ENCODE data around the gene ITPK1.
A peak's percentile ranks its signal among the peaks of the same experiment; 100 is the strongest.

ITPK1 gene

DNA sequence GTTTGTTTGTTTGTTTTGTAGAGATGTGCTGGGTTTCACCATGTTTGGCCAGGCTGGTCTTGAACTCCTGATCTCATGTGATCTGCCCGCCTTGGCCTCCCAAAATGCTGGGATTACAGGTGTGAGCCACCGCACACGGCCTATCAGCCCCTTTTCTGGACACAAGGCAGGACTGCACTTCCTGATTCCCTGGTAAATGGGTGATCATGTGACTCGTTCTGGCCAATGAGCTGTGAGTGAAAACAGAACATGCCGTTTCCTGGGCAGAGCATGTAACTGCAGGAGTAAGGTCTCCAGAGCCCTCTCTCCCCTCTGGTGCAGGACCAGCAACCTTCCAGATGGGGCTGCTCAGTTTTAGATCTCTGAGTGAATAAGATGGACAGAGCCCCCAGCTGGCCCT is 92.7 kb downstream of the ITPK1 start:
- DNase-seq = peak; percentile 74

DNA sequence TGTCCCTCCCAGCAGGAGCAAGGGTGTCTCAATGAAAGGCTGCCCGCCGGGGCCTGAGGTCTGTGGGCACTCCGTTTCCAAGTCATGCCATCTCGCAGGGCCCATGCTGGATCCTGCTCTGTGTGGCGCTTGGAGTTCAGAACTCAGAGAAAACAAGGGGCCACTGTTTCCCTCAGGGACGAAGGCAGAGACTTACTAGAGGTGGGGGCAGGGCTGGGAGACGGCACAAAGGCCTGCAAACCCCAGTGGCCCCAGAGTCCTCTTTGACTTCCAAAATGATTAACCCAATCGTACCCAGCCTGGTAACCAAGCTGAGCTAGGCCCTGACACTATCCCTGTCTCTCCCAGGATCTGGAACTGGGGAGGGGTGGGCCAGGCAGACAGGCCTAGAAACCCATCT is 95.8 kb downstream of the ITPK1 start:
- no peak for DNase-seq

DNA sequence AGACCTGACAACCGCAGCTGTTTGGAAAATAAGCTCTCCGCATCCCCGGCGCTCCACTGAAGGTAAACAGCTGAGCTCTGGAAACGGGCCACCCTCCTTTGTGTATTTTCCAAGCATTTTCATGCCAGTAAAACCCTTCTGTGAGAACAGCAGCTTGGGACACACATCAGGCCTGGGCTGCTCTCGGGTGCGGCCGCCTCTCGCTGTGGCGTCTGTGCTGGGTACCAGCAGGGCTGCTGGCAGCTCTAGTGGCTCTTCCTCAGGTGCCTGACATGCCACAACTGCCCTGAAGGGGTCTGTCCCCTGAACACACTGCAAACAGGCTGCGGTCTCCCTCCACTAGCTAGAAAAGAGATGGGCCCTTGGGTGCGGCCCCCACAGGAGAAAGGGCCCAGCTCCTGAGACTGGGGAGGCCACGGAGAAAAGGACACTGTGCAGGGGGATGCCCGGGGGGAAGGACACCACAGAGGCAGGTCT is 96.3 kb downstream of the ITPK1 start:
- DNase-seq = no peak

DNA sequence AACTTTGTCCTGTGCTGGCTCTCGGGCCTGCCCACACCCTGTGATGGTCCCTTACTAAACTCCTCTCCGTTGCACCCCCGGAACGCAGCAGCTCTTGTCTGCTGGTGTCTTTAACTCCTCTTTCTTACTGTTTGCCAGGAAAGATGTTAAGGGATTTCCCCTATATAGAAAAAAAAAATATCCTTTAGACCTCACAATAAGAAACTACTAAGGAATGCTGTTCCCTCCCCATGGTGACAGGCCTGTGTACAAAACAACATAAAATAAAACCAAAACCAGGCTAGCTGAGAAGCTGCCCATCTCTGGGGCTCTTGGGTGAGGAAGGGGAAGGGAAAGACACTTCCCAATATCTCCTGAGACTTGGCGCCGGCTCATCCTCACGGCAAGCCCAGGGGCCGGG is 97.4 kb downstream of the ITPK1 start:
- DNase-seq = no peak

DNA sequence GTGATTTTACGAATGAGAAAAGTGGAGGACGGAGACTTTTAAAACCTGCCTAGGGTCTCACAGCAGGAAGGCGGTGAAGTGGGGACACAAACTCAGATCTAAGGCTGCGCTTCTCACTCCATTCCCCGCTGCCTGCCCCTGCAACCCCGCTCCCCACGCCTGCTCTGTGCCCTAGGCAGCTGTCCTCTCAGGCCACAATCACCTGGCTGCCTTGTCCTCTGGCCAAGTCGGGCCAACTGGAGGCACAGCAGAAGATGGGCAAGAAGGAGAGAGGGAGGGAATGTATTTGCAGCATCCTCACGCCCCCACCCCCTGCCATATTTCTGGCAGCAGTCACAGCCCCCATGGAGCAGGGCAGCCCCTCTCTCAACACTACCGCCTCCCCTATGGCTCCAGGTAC is 97.8 kb downstream of the ITPK1 start:
- DNase-seq = no peak

DNA sequence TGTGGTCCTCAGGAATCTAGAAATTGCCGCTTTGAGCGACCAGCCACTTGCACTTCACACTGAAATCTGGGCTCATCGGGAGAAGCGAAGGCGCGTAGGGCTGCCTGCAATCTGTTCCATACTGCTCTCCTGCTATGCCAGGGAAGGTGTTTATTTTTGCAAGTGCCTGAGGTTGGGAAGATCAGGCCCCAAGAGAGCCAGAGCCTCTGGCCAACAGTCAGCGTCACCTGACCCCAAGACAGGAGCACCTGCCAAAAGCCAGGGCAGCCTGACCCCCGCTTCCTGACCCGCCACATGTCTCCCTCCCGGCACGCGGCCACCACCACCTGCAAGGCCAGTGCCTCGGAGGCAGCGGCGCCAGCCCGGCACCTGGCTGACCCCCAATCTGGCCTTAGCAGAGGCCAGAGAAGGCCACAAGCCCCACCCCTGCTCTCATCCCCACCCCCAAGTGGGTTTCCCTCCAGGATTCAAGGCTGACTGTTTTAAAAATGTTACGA is 98.4 kb downstream of the ITPK1 start:
- no peak for DNase-seq

DNA sequence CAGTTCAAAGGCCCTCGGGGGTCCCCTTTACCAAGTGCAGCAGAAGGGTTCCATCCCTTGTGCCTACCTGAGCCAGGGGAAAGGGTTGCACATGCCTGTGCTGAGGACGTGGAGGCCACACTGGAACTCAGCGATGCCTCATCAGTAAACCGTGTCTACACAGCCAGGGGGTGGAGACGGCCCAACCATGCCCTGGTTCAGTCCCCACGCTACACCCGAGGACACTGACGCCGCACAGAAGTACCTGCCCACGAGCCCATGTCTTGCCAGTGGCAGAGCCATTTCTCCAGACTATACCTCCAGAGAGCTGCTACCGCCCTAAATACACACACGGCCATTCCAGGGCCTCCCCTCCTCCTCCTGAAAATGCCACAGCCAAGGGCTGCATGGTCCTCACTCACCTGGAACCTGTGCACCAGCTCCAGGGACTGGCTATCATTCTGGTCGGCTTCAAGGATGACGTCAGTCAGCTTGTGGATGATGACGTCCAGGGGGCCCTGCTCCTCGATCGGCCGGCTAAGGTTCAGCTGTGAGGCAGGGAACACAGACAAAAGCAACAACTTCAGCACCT is 99.4 kb downstream of the ITPK1 start:
- no peak for DNase-seq

DNA sequence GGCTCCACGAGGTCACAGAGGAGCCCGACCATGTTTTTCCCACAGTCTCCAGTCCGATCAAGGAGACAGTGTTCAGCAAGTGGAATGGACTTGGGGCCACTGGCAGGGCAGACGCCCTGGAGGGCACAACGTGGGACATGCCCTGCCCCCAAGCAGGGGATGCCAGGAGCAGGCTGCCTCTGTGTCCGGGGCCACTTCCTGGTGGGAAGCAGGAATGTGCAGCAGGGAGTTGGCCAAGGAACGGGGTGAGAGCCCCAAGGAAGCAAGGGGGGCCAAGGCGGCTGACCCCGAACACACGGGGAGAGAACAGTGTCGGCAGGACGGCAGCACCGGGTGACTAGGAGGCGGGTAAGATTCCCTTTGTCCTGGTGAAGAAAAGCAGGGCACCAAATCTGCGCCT is 100.2 kb downstream of the ITPK1 start:
- DNase-seq = no peak

DNA sequence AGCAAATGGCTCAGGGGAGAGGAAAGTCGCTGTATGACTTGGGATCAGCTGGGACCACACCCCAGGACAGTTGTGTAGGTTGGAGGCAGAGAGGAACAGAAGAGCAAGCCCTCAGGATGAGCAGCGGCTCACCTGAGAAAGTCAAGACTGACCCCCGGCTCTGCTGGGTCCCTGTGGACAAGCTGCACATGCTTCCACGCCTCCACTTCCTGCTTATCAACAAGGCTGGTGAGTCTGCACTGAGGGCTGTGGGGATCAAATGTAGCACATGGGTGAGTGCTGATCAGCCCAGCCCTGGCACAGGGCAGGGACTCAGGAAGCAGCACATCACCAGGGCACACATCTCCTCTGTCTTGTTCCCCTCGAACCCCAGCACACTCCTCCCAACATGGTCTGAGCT is 100.7 kb downstream of the ITPK1 start:
- no peak for DNase-seq

DNA sequence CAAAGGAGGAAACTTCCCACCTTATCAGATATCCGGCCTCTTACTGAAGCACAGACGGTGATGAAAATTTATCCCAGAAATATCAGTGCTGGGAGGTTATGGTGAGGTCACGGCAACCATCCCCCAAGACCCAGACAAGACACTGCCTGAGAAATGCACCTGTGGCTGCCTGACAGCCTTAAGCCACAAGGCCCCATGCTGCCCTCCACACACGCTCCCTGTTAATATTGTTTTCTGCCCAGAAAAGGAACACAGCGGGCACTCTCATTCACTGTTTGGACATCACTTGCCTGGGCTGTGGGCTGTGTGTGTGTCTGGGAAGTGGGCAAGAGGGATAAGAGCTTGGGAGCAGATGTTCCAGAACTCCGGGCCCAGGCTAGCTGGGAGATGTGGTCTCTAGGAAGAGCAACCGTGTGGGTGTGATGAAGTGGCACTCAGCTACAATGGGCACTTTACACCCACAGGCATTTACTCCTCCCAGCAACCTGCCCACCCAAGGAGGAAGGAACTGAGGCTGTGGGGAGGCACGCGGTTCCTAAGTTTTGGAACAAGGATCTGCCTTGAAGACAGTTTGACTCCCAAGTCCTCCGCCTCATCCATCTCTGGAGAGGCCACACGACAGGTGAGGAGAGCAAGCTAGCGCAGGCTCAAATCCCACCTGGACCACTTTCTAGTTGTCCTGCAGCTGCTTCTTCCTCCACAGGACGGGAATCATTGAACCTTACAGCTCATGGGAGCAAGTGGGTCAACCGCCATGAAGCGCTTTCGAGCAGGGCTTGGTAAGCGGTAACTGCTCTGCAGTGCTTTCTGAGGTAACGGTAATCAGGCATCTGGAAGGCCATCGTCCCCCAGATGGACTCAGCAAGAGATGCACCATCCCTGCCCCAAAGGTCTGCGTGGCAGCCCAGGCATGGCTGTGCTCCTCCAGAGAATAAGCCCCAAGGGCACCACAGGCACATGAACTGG is 101.4 kb downstream of the ITPK1 start:
- DNase-seq = peak; percentile 89

DNA sequence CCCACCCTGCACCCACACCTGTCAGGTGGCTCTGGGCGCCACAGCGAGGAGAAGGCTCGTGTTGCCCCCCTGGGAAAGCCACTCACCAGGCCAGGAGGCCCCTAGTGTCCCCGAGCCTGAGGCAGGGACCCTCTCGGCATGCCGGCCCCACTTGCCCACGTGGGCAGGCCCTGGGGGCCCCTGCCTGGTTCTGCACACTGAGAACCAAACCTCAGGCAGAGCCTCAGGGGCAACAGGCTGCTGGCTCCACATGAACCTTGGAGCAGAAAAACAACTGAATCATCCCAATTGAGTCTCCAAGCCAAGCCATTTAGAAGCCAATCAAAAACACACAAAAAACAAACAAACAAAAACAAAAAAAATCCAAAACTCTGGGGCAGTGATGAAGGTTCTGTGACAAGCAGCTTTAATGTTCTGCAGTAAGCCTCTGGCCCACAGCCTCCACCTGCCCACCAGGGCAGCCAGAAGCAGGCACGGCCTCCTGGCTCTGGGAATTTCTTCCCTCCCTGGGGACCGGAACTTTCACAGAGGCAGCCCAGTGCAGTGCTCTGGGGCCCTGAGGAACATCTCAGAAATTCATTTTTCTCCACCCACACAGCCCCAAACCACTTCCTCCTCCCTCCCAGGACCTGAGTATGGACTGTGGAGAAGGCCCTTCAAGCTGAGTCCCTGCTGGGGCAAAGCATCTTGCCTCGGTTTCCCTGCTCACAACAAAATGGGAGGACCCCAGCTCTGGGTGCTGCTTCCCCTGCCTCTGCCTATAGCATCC is 102.6 kb downstream of the ITPK1 start:
- DNase-seq = no peak

DNA sequence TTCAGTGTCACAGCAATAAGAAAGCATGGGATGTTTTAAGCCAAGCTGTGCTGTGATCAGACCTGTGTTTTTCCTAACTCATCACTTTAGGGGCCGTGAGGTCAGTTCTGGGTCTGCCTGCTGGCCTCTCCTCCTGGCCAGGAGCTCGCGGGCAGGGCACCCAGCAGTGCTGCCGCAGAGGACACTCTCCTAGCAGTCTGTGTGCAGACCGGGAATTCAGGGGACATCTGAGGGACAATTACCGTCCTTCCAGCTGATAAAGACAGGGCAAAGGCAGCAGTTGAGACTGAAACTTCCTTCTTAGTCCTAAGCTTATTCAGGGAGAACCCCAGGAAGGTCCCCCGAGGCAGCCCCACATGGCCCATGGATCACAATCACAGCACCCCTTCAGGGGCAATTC is 103.2 kb downstream of the ITPK1 start:
- DNase-seq = no peak

DNA sequence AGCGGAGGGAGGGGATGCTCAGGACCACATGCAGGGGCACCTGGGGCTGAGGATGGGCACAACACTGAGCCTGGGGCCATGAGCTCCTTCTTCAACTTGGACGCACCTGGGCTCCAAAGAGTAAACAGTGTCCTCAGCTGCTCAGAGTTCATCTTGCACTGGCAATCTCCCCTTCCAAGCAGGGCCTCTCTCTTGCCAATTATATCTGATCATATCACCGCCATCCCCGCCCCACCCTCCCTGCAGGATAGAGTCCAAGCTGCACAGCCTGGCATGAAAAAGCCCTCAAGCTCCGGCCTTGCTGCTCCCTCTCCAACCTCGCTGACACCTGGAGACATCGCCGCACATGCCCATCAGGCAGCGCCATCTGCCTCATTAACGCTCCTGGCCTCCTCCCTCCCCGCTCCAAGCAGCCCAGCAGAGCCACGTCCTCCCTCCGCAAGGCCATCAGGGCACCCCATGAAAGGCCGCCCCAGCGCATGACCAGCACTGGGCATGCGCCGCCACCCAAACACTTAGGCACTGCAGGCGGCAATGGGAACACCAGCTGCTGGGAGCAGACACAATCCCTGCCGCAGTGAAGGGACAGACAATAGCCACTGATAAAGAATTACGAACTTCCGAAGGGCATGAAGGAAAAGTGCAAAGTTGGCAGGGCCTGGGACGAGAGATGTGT is 103.9 kb downstream of the ITPK1 start:
- DNase-seq = peak; percentile 99

DNA sequence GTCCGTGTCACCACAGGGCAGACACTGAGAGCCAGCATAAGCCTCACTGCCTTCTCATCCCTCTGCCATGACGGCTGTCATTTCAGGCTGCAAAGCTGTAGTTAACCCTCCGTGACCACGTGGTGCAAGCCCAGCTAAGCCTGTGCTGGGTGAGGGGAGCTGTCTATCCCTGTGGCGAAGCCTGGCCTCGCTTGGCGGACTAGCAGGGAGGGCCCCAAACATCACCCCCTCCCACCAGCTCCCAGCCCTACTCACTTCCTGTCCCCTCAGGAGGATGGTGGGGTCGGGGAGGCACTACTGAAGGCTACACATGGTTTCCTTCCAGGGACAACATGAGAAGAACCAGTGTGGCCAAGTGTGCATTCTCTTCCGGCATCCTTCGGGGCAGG is 104.6 kb downstream of the ITPK1 start:
- DNase-seq = no peak

DNA sequence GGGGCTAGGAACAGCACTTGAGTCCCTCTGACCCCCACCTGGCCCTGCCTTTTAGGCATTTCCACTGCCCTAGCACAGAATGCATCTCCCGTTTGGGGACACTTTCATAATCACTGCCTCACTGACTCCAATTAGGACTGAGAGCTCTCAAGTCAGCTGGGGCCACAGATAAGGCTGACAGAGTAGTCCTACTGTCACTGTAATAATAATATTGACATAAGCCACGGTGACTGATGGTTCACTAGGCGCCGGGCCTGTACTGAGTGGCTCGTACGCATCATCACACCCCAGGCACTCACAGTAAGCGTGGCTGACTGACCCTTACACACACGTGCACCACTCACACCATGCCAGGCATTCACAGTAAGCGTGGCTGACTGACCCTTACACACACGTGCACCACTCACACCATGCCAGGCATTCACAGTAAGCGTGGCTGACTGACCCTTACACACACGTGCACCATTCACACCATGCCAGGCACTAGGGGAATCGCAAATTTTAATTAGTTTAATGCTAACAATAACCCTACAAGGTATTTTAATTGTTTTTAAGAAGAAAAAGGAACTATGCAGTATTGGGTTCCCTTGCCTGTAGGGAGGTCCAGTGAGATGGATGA is 105.1 kb downstream of the ITPK1 start:
- peak; percentile 40 for DNase-seq

DNA sequence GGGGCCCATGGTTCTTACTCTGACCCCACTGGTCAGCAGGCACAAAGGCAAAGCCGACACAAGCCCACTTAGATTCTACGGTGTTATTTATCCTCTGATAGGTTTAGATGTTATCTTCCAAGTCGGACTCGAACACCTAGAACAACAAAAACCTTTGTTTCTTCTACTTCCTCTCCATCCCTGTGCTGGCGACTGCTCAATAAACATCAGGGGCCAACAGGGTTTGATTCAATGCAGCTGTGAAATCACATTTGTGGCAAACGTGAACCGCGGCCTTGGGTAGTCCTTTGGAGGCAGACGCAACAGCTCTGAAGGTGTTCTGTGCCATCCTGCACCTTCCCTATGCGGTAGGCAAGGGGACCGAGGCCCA is 105.6 kb downstream of the ITPK1 start:
- DNase-seq = no peak

DNA sequence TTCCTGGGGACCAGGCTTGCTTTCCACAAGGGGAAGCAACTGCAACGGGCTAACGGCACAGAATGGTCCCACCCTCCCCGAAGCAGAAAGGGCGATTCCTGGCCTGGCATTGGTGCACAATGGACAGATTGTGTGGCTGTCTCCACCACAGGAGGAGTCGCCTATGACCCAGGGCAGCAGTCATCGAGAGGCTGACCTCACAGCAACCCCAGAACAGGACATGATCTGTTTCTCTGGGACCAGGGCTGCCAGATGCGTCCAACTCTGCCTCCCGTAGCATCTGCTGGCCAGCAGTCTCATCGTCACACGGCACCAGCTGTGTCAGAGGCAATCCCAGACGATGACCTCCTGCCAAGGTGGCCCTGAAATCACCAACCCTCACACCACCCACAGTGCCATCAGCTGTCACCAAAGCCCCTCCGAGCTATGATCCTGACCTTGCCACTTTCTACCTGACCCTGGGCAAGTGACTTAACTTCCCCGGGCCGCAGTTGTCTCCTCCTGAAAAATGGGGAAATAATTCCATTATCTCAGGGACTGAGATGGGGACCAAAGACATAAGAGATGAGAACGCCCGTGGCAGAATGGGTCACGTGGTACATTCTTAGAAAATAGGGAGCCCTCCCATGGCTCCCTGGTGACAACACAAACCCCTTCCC is 106.1 kb downstream of the ITPK1 start:
- no peak for DNase-seq

DNA sequence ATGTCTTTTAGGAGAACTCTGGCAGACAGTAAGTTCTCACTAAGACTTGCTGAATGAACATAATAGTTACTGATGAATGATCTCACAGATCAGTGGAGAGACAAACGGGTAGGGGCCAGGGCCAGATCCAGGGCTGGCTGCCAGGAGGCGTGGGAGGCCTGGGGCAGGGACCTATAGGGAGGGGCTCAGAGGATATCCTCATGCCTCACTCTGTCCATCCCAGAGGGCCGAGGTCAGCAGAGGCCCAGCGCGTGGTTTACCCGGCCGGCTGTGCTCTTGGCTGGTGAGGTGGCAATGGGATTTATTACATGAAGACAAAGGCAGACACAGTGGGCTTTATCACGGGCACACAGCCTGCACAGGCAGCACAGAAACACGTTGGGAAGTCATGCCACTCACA is 107.3 kb downstream of the ITPK1 start:
- DNase-seq = no peak

DNA sequence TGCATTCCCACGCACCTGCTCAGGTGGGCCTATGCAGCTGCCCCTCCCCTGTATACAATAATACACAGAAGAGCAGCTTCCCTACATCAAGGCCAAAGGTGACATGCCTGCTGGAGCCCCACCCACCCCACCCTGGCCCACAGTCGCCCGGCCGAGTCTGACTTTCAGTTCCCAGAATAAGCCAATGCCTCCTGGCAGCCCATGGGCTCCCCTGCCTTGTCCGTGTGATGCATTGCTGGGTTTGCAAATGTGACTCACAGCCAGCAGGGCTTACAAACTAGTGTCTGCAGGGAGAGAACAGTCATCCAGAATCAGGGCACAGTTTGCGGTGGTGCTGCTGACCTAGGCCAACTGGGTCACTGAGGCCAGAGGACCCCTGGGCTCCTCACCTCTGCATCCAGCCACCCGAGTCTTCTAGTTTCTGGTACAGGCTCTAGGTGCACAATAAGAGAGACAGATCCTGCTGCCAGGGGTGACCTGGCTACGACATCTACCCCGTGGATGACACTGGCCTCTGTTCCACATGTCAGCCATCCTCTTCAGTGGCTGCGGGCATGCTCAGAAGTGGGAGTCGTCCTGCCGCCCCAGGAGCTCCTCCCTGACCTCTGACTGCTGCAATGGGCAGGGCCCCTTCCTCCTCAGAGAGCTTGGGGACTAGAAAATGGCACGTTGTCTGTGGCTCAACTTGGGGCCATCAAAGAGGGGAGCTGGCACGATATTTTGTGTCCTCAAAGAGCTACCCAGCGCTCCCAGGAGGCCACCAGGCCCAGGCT is 108.3 kb downstream of the ITPK1 start:
- DNase-seq = no peak

DNA sequence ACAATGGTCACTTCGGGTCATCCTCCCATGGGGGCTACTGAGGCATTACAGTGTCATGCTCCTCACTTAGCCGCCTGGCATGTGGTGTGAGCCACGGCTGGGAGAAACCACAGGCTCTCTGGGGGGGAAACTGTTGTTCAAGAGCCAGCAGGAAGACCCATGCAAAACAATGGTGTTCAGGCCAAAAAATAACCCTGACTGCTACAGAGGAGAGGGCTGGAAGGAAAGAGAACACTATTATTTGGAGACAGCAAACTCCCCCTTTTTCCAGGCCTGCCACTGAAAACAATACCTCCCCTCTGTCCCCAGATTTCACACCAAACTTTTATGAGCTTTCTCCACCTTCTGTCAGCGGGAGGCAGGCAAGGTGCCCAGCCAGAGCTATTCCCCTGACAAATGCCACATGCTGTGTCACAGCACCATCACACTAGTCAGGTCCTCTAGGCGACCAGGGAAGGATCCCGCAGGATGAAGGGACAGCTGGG is 109.1 kb downstream of the ITPK1 start:
- peak; percentile 29 for DNase-seq

DNA sequence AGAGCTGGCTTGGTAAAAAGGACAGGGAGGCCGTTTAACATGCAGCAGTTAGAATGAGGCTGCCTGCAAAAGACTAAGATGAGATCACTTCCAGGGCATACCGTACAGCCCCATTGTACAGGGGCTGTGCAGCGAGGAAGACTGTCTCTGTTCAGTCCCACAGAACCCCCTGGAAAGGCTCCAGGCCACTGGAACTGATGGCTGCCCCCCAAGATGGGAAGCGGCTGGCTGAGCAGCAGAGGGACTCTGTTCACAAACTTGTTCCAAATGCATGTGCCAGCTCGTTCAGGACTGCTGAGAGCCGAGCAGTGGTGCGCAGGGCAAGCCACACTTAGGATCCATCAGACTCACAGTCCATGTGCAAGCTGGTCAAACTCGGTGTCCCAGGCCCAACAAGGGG is 109.9 kb downstream of the ITPK1 start:
- DNase-seq = no peak
